A673 (cell line): ENCODE results near the gene F11. TPM values are rescaled to one million over a fixed set of nuclear protein-coding genes. Genes with fewer than 3 reads are reported as not detected.

Experiments used
- BruUV-seq: library from RNA; stranded (reverse); fragments of 400-500 nt; replicated peaks from 2 replicates; lab custom pipeline; 2021; lab: Mats Ljungman, UMichigan
- CTCF ChIA-PET: fragments of 300-600 bp; sonication (Branson Sonifier 250); formaldehyde crosslinking; loops from one replicate; lab custom pipeline; 2022; ENCODE audit warnings: antibody characterized with exemption; lab: Charles Lee
- POLR2A ChIA-PET: fragments of 300-600 bp; sonication (Branson Sonifier 250); formaldehyde crosslinking; loops from one replicate; lab custom pipeline; 2022; ENCODE audit warnings: antibody characterized with exemption; ENCODE audit not compliant: low non-redundant PET; lab: Charles Lee
- DNase-seq: peaks from one replicate; pipeline ENCODE4 v3.0.0-alpha.2; 2015; ENCODE audit warnings: low spot score
- H3K27ac ChIP-seq: fragments of 200-600 bp; sonication (generic); 2 replicates; pipeline ENCODE4 v1.5.1; 2016; ENCODE audit warnings: mixed run types, low read depth, mild to moderate bottlenecking, mixed read lengths, antibody characterized with exemption, low read length; ENCODE audit not compliant: poor library complexity, severe bottlenecking
- H3K27me3 ChIP-seq: fragments of 200-600 bp; sonication (generic); replicated peaks from 2 replicates; pipeline ENCODE4 v1.6.1; 2017; ENCODE audit warnings: mixed run types, low read depth, mild to moderate bottlenecking, mixed read lengths, antibody characterized with exemption, low read length; ENCODE audit not compliant: insufficient read depth, poor library complexity
- H3K36me3 ChIP-seq: fragments of 200-600 bp; sonication (generic); 2 replicates; pipeline ENCODE4 v1.6.1; 2016; ENCODE audit warnings: mixed run types, mild to moderate bottlenecking, mixed read lengths, antibody characterized with exemption, low read length; ENCODE audit not compliant: insufficient read depth, poor library complexity, severe bottlenecking
- H3K4me1 ChIP-seq: fragments of 200-600 bp; sonication (generic); 2 replicates; pipeline ENCODE4 v1.6.1; 2017; ENCODE audit warnings: mixed run types, mild to moderate bottlenecking, mixed read lengths, antibody characterized with exemption, low read length; ENCODE audit not compliant: insufficient read depth, poor library complexity, severe bottlenecking
- H3K4me3 ChIP-seq: fragments of 200-600 bp; sonication (generic); 2 replicates; pipeline ENCODE4 v1.5.1; 2016; ENCODE audit warnings: low read depth, mixed run types, mild to moderate bottlenecking, mixed read lengths, low read length; ENCODE audit not compliant: poor library complexity, severe bottlenecking
- H3K9me3 ChIP-seq: fragments of 200-600 bp; sonication (generic); 2 replicates; pipeline ENCODE4 v1.6.1; 2016; ENCODE audit warnings: mixed run types, low read depth, mild to moderate bottlenecking, mixed read lengths, antibody characterized with exemption, low read length; ENCODE audit not compliant: poor library complexity, severe bottlenecking
- EZH2 ChIP-seq: fragments of 200-600 bp; sonication (generic); IDR thresholded peaks from 2 replicates; pipeline ENCODE4 v1.6.1; 2017; ENCODE audit warnings: borderline replicate concordance, low read depth, mild to moderate bottlenecking, mixed read lengths, antibody characterized with exemption, low read length; ENCODE audit not compliant: poor library complexity, severe bottlenecking
- intact Hi-C: fragments of 100-400 bp; cut with micrococcal nuclease; formaldehyde crosslinking; loops from one replicate; pipeline ENCODE4 v1.10.0; 2022; ENCODE audit not compliant: unreplicated experiment
- total RNA-seq: library from RNA; stranded (reverse); gene quantifications from 2 replicates; pipeline ENCODE4 v1.2.3, GENCODE V29; 2021
- TF ChIP-seq, protein P1 (sequence below): fragments of 300-800, 200-600 bp; sonication (generic); conservative IDR thresholded peaks from 2 replicates; pipeline ENCODE4 v1.5.1; 2017; ENCODE audit warnings: low read depth, mild to moderate bottlenecking, antibody characterized with exemption, low read length, moderate library complexity, mixed read lengths

F11 gene
- total RNA-seq, 1 experiment from 2014 or later = 0.24 TPM

DNA sequence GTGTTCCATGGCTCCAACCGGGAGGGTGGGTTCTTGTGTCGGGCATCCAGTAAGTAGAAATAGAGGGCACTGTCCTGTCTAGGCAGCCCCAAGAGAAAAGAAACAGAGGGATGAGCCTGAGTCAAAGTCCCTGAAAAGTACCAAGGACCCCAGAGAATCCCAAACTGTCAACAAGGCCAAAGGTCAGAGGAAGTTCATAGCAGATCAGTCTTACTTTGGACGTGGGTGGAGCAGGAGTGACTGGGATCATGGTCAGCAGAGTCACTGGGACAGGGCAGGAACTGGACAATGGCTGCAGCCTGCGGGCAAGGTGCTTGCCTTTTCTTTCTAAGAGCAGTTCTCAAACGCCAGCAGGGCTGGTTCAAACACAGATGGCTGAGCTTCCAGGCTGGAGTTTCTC lies 17.3 kb downstream of the F11 start:
- Histone ChIP-seq H3K27ac (no peak overlapping the region), H3K4me3 (no peak overlapping the region), H3K9me3 (no peaks in the 10 kb centered on the region), H3K36me3 (no peaks in the 10 kb centered on the region), H3K4me1 (no peaks in the 10 kb centered on the region), H3K27me3 (no peaks in the 10 kb centered on the region)
- POLR2A ChIA-PET = no interaction called here
- CTCF ChIA-PET = no interaction called here
- no TSS peak for BruUV-seq
- DNase-seq = no peak
- TF ChIP-seq EZH2 = no peak
- TF ChIP-seq, protein P1, sequence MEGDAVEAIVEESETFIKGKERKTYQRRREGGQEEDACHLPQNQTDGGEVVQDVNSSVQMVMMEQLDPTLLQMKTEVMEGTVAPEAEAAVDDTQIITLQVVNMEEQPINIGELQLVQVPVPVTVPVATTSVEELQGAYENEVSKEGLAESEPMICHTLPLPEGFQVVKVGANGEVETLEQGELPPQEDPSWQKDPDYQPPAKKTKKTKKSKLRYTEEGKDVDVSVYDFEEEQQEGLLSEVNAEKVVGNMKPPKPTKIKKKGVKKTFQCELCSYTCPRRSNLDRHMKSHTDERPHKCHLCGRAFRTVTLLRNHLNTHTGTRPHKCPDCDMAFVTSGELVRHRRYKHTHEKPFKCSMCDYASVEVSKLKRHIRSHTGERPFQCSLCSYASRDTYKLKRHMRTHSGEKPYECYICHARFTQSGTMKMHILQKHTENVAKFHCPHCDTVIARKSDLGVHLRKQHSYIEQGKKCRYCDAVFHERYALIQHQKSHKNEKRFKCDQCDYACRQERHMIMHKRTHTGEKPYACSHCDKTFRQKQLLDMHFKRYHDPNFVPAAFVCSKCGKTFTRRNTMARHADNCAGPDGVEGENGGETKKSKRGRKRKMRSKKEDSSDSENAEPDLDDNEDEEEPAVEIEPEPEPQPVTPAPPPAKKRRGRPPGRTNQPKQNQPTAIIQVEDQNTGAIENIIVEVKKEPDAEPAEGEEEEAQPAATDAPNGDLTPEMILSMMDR = no peak
- intact Hi-C loops = no loop called here

DNA sequence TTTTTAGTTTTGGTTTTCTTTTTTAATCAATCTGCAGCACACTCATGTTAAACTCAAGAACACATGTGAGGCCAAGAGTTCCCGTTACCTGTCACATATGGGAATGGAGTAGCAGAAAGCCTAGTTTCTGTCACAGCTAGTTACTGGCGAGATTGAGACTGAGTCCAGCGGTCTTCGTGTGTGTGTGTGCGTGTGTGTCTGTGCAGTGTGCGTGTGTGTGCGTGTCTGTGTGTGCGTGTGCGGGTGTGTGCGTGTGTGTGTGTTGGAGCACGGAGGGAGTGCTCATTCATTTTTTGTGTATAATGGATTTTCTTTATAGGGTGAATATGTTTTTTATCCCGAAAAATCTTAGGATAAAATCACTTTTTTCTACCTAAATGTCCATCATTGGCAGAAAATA lies 19.2 kb downstream of the F11 start:
- intact Hi-C loops = no loop called here
- POLR2A ChIA-PET = no interaction called here
- CTCF ChIA-PET = no interaction called here
- Histone ChIP-seq H3K4me1 (no peaks in the 10 kb centered on the region), H3K36me3 (no peaks in the 10 kb centered on the region), H3K27ac (no peak overlapping the region), H3K9me3 (no peaks in the 10 kb centered on the region), H3K4me3 (no peak overlapping the region), H3K27me3 (no peaks in the 10 kb centered on the region)
- no peak for DNase-seq
- no TSS peak for BruUV-seq
- TF ChIP-seq EZH2 = no peak
- TF ChIP-seq, protein P1 = no peak

- no TSS peak for BruUV-seq
Measured at GRCh38 chr4:186286581-186286980, 20.6 kb downstream of the F11 start.

More at GRCh38 chr4:186286581-186286980, 20.6 kb downstream of the F11 start:
- Histone ChIP-seq H3K4me1 (no peaks in the 10 kb centered on the region), H3K9me3 (no peaks in the 10 kb centered on the region), H3K27ac (no peak overlapping the region), H3K36me3 (no peaks in the 10 kb centered on the region), H3K27me3 (no peaks in the 10 kb centered on the region), H3K4me3 (no peak overlapping the region)
- no peak for DNase-seq
- ChIA-PET CTCF (no interaction called here), POLR2A (no interaction called here)
- no peak for TF ChIP-seq EZH2
- TF ChIP-seq, protein P1 = no peak
- intact Hi-C loops = no loop called here
